CD4-positive, alpha-beta T cell treated with Interleukin-15 for 1 hour (primary cell): ENCODE measurements around the gene HP1BP3.
"Not testable (repeated sequence)": the region's sequence is repeated elsewhere in the genome, so short reads cannot be mapped to it uniquely, and the experiment has no call there.

ENCODE experiments used
- DNase-seq: peaks from one replicate; pipeline ENCODE4 v3.0.0-alpha.2; 2020

The HP1BP3 gene

GRCh38 chr1:20726118-20726911 lies 60.8 kb downstream of the HP1BP3 start:
- no peak for DNase-seq

GRCh38 chr1:20725189-20726117 lies 61.7 kb downstream of the HP1BP3 start:
- DNase-seq = no peak

- no peak for DNase-seq
Observed at GRCh38 chr1:20724364-20725188, 62.5 kb downstream of the HP1BP3 start.

- DNase-seq = no peak
Observed at GRCh38 chr1:20723537-20724363, 63.4 kb downstream of the HP1BP3 start.

GRCh38 chr1:20723159-20723536 lies 64.0 kb downstream of the HP1BP3 start:
- no peak for DNase-seq

GRCh38 chr1:20721117-20722061 lies 65.7 kb downstream of the HP1BP3 start:
- DNase-seq = peak; percentile 15

GRCh38 chr1:20720631-20721091 lies 66.4 kb downstream of the HP1BP3 start:
- peak; percentile 9 for DNase-seq

- no peak for DNase-seq
Observed at GRCh38 chr1:20719871-20720620, 67.1 kb downstream of the HP1BP3 start.

GRCh38 chr1:20719261-20719660 lies 67.8 kb downstream of the HP1BP3 start:
- DNase-seq = no peak

GRCh38 chr1:20718343-20718882 lies 68.7 kb downstream of the HP1BP3 start:
- not testable (repeated sequence) for DNase-seq

GRCh38 chr1:20717452-20718342 lies 69.4 kb downstream of the HP1BP3 start, which contains the start of gene KIF17:
KIF17 (minus strand) TSS chr1:20718007; CDS start chr1:20717706, 301 bp downstream.
- DNase-seq = peak; percentile 81

GRCh38 chr1:20716232-20716631 lies 70.9 kb downstream of the HP1BP3 start:
- DNase-seq = no peak

- no peak for DNase-seq
Observed at GRCh38 chr1:20715406-20715805, 71.7 kb downstream of the HP1BP3 start.

- DNase-seq = no peak
Observed at GRCh38 chr1:20713440-20713839, 73.7 kb downstream of the HP1BP3 start.

GRCh38 chr1:20712215-20712577 lies 74.9 kb downstream of the HP1BP3 start:
- DNase-seq = no peak

- no peak for DNase-seq
Observed at GRCh38 chr1:20711285-20712214, 75.6 kb downstream of the HP1BP3 start.
